HG03378 (cell line): Measurements from ENCODE around the gene DDRGK1.
A peak's percentile ranks its signal among the peaks of the same experiment; 100 is the strongest.
"Not testable (repeated sequence)": the region's sequence is repeated elsewhere in the genome, so short reads cannot be mapped to it uniquely, and the experiment has no call there.

Experiments
- ATAC-seq: cut with Tn5 transposase; IDR thresholded peaks from one replicate; pipeline ENCODE4 v1.9.1; 2021; ENCODE audit warnings: mild to moderate bottlenecking, moderate library complexity; ENCODE audit not compliant: unreplicated experiment

The DDRGK1 gene

GRCh38 chr20:3221398-3222226 lies 17.1 kb upstream of the DDRGK1 start:
- no peak for ATAC-seq

GRCh38 chr20:3218307-3218988 lies 14.0 kb upstream of the DDRGK1 start:
- no peak for ATAC-seq

GRCh38 chr20:3215359-3215917 lies 11.0 kb upstream of the DDRGK1 start:
- ATAC-seq: not testable (repeated sequence)

DNA sequence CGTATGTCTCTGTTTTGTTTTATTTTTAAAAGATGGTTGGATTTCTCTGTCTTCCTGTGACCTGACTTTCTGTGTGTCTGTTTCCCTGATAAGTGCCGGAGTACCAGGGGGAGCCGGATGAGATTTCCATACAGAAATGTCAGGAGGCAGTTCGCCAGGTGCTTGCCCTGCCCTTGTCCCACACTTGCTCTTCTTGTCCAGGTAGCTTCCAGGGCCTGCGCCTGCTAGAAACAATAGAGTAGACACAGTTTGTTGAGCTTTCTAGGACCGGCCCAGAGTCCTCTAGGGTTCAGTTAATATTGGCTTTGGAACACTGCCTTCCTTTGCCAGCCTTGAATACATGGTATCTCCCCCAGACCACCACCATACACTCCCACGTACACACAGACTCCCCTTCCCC lies 8.7 kb upstream of the DDRGK1 start:
- no peak for ATAC-seq

GRCh38 chr20:3210346-3210745 lies 5.9 kb upstream of the DDRGK1 start:
- ATAC-seq: no peak

DNA sequence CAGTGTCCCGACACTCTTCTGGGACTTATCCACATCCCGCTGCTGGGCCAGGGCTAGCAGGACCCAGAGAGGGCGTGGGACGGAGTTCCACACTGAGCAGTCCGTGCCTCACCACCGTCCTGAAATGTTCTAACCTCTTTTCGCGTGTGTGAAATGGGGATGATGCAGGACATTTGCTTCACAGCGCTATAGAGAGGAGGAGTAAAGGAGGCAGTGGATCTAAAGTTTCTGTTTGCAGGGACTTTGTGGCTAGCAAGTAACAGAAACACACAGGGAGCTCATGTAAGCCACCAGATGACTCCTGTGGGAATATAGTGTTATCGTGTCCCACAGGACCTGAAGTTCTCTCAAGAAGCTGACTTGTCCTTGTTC lies 5.5 kb upstream of the DDRGK1 start:
- ATAC-seq: no peak

DNA sequence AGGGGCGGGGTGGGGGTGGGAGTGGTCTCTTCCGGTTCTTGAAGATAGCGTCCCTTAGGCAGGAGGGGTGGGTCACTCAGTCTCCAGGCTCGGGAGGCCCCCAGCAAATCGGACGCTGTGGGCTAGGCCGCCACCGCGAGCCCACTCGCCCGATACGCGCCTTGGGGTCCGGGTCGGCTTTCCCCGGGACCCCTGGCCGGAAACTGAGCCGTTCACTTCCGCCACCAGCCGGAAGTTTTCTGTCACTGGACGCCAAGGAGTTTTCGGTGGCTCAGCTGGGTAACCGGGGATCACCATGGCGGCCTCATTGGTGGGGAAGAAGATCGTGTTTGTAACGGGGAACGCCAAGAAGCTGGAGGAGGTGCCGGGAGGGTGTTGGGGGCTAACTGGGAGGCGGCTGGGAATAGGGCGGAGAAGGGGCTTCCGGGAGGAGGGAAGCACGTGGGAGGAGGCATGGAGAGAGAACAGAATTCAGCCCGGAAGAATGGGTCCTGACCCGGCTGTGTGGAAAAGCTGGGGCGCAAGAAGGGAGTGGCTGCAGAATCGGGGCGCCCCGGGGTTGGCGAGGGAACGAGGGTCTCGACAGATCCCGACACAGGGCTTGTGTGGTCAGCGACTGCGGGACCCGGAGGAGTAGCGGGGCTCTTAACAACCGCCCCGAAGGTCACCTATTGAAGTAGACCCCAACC lies 4.9 kb upstream of the DDRGK1 start, which contains the start of gene ITPA:
Gene ITPA (plus strand): TSS at position 242 of the 689 bp plus-strand sequence. CDS start 54 bp downstream, at position 296.
- ATAC-seq: no peak

GRCh38 chr20:3208786-3209256 lies 4.3 kb upstream of the DDRGK1 start:
- no peak for ATAC-seq

DNA sequence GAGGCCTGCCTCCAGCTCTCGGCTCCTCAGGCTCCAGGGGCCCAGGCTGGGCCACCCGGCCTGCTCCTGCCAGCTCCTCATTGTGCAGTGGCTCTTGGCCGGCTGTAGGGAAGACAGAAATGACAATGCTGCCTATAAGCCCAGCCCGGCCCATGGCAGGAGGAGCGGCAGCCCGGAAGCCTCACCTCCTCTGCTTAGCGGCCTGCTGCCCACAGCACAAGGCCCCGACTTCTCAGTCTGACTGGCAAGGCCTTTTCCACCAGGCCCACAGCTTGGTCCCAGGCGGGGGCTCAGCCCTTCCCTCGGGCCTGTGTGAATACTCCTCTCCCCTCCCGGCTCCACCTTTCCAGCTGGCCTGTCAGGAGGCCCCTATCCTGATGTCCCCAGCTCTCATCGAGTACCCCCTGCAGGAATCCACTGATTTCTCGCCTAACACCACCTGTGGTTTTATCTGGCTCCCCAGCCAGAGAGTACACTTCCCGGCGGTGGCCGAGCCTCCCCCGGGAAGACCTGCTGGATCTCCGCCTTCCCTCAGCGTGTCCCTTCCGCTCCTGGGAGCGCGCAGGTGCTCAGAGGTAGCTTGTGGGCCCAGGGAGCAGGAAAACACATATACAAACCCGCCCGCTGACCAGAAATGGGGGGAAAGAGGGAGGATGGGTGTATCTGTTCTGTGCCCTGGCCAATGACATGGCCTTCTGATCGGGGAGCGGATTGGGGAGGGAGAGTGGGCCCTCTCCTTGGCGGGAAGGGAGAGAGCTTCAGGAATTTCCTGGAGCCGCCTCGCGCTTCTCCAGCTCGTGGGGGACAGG lies 963 bp downstream of the DDRGK1 start:
- peak; percentile 16 for ATAC-seq

- no peak for ATAC-seq
Observed at GRCh38 chr20:3202965-3203314, 1.5 kb downstream of the DDRGK1 start.

DNA sequence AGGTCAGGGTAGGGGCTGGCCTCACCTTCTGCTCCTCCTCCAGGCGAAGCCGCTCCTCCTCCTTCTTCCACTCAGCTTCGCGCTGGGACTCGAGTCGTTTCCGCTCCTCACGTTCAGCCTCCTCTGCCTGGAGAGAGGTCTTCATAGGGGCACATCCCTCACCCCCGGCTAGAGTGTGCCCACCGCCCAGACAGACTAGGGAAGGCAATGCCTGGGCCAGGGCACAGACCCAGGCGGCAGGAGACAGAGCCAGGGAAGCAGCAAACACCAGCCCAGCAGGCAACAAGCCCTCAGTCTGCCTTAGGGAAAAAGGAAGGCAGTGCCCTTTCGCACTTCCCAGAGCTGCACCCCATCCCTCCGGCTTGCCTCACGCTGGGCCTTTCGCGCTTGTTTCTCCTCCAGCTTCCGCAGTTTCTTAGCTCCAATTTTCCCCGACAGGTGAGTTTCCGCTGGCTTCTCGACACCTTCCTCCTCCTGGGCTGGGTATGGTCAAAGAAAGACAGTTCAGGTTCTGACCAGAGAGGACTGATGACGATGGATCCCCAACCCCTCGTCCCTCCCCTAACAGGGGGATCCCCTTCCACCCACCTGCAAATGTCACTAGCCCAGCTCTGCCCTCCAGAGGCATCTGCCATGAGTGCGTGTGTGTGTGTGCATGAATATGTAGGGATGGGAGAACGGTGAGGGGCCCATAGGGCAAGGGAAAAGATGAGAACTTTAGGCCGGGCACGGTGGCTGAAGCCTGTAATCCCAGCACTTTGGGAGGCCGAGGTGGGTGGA lies 4.3 kb downstream of the DDRGK1 start:
- ATAC-seq: no peak

DNA sequence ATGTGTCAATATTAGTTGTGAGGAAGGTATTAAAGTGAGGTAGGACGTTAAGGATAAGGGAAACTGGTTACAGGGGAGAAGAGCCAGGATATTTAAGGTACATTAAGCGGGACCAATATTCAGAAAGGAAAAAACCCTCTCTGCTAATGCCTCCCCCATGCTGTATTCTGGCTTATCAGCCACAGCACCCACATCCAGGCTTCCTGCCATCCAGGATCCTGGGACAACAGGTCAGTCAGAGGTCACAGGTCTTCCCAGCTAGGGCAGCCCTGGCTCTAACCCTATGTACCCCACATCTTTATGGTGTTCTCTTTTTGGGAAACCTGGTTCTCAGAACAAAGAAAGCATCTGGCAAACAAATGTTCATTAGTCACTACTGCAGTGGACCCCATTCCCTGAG lies 5.3 kb downstream of the DDRGK1 start:
- no peak for ATAC-seq

DNA sequence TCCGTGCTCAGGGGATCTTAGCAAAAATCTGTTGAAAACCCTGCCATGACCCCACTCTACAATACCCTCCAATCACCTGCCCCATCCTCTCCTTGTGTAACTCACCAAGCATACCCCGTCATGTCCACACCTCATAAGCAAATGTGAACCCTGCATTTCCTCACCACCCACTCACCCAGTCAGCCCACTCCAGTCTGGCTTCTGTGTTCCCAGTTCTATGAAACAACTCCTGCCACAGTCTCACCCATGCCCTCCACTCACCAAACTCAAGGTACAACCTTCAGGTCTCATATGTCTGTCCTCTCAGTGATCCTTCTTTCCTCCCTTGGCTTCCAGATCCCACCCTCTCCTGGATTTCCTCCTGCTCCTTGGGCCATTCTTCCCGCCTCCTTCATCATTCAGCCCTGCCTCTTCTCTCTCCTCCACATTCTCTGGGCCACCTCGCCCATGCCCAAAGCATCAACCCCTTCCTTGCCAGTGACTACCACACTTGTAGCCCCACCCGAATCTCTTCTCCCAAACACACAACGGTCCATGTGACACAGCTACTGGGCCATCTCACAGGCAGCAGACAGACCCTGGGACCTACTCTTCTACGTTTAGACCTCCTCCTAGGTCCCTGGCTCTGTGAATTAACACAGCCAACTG lies 8.8 kb downstream of the DDRGK1 start:
- ATAC-seq: no peak

DNA sequence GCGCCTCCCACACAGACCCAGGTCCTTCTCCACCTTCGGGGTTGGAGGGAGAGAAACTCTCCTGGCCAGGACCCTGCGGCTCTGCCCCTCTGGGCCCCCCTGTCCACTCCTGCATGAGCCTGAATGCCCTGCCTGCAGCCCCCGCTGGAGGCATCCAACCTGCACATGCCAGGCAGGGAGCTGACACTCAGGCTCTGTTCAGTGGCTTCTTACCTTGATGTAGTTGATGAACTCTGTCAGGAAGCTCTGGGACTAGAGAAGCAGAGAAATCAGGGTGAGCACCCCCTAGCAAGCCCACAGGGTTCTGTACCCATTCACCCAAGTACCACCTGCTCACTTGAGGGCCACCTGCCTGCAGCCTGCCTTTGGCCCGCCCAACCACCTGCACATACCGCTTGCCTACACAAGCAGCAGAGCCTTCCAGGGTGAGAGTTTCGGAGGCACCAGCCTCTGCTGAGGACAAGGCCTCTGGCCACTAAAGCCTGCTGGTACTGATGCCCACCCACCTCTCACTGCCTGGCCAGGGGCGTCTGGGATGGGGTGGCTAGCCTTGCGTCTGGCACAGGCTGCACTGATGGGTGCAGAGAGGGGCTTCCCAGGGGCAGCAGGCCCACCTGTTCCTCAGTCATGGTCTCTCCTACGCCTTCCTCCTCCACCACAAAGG lies 9.7 kb downstream of the DDRGK1 start:
- no peak for ATAC-seq

GRCh38 chr20:3193806-3194616 lies 10.5 kb downstream of the DDRGK1 start:
- ATAC-seq: no peak

- no peak for ATAC-seq
Observed at GRCh38 chr20:3192226-3193015, 12.1 kb downstream of the DDRGK1 start.

- no peak for ATAC-seq
Observed at GRCh38 chr20:3190681-3191111, 13.8 kb downstream of the DDRGK1 start.
